K562 (cell line): ENCODE results near the gene DOP1B. TPM values are rescaled to one million over a fixed set of nuclear protein-coding genes. Genes with fewer than 3 reads are reported as not detected.

Experiments
- ATAC-seq: fragments of 200-7000 bp; cut with Tn5 transposase; 3 replicates; pipeline ENCODE4 v1.9.1; 2020; ENCODE audit warnings: moderate library complexity
- BruUV-seq: library from RNA; stranded (reverse); fragments of 400-500 nt; replicated peaks from 2 replicates; lab custom pipeline; 2021; lab: Mats Ljungman, UMichigan
- CTCF ChIA-PET: fragments of 300-600 bp; formaldehyde crosslinking; extraction: SDS; loops from one replicate; lab custom pipeline; 2021; ENCODE audit warnings: low intra/inter-chr PET ratio; lab: Yijun Ruan, JAX
- POLR2A ChIA-PET: fragments of 300-600, 350-650 bp; sonication (Branson Sonifier 250); formaldehyde crosslinking; extraction: SDS; loops from one replicate; lab custom pipeline; 2021; ENCODE audit warnings: antibody characterized with exemption, inconsistent platforms; lab: Yijun Ruan, JAX
- DNase-seq, 4 experiments: peaks; one replicate each; pipeline versions ENCODE4 v3.0.0 to v3.0.0-alpha.2; 2011 to 2018; ENCODE audit warnings: low spot score in 3 of 4, mixed read lengths in 3 of 4; ENCODE audit errors: extremely low read depth in 1 of 4
- FAIRE-seq: peaks from 2 replicates; lab custom pipeline; 2011; peaks lifted over from hg19 to GRCh38; lab: Jason Lieb, UNC
- H2AFZ ChIP-seq: 2 replicates; pipeline ENCODE4 v1.6.0; 2011; ENCODE audit warnings: low read depth, low read length, control low read depth, inconsistent platforms
- H3K27ac ChIP-seq: fragments of 200-600 bp; 3 replicates; pipeline ENCODE4 v1.8.0; 2011; ENCODE audit warnings: low read depth, mild to moderate bottlenecking, control low read depth, inconsistent platforms, low read length, moderate library complexity, mixed read lengths; ENCODE audit errors: extremely low read depth
- H3K27me3 ChIP-seq, 2 experiments: fragments of 300-600 bp in 1 of 2; 2 replicates in 1 of 2; 3 replicates in 1 of 2; pipeline versions ENCODE4 v1.6.0 to v1.8.0; 2011; ENCODE audit warnings: inconsistent platforms in 2 of 2, low read length in 2 of 2, mild to moderate bottlenecking in 1 of 2, mixed read lengths in 1 of 2, moderate library complexity in 1 of 2; ENCODE audit not compliant: control insufficient read depth in 2 of 2, insufficient read depth in 2 of 2
- H3K36me3 ChIP-seq: fragments of 300-600 bp; 3 replicates; pipeline ENCODE4 v1.8.0; 2011; ENCODE audit warnings: mild to moderate bottlenecking, low read length, inconsistent platforms; ENCODE audit not compliant: control insufficient read depth, insufficient read depth
- H3K4me1 ChIP-seq, 2 experiments: fragments of 200-600 bp in 1 of 2; replicated peaks in 1 of 2; 2 replicates in 1 of 2; 3 replicates in 1 of 2; pipeline versions ENCODE4 v1.5.1 to v1.8.0; 2011; ENCODE audit warnings: inconsistent platforms in 2 of 2, low read length in 2 of 2, mild to moderate bottlenecking in 1 of 2, mixed read lengths in 1 of 2, moderate library complexity in 1 of 2; ENCODE audit not compliant: control insufficient read depth in 2 of 2, insufficient read depth in 2 of 2
- H3K4me2 ChIP-seq: 2 replicates; pipeline ENCODE4 v1.6.1; 2011; ENCODE audit warnings: low read length, control low read depth, inconsistent platforms, mixed read lengths; ENCODE audit not compliant: insufficient read depth
- H3K4me3 ChIP-seq: fragments of 200-600 bp; sonication (generic), shearing (Covaris generic); 2 replicates; pipeline ENCODE4 v1.5.1; 2016; ENCODE audit warnings: control low read depth, inconsistent platforms
- H3K79me2 ChIP-seq: fragments of 200-600 bp; 3 replicates; pipeline ENCODE4 v1.8.0; 2011; ENCODE audit warnings: low read length, inconsistent platforms; ENCODE audit not compliant: control insufficient read depth, insufficient read depth
- H3K9ac ChIP-seq, 2 experiments: 2 replicates each; pipeline versions ENCODE4 v1.6.0 to v1.6.1; 2011; ENCODE audit warnings: low read depth in 2 of 2, low read length in 2 of 2, control low read depth in 1 of 2, inconsistent platforms in 1 of 2, mild to moderate bottlenecking in 1 of 2, mixed read lengths in 1 of 2; ENCODE audit not compliant: insufficient read depth in 1 of 2
- H3K9me1 ChIP-seq: one replicate; pipeline ENCODE4 v1.6.0; 2011; ENCODE audit warnings: inconsistent platforms, mild to moderate bottlenecking, low read length, moderate library complexity; ENCODE audit not compliant: control insufficient read depth, insufficient read depth
- H3K9me3 ChIP-seq: replicated peaks from 2 replicates; pipeline ENCODE4 v1.5.1; 2011; ENCODE audit warnings: low read depth, low read length, inconsistent platforms; ENCODE audit not compliant: control insufficient read depth, insufficient read depth
- H4K20me1 ChIP-seq: replicated peaks from 2 replicates; pipeline ENCODE4 v1.6.1; 2011; ENCODE audit warnings: low read length, inconsistent platforms, mixed read lengths; ENCODE audit not compliant: control insufficient read depth, insufficient read depth
- ATF3 ChIP-seq, 2 experiments: fragments of 450-650 bp in 1 of 2; sonication (generic) in 1 of 2; formaldehyde crosslinking in 1 of 2; IDR thresholded peaks in 1 of 2; conservative IDR thresholded peaks in 1 of 2; 2 replicates each; pipeline versions ENCODE4 v1.6.1 to v1.8.1; 2016 to 2023; ENCODE audit warnings: mild to moderate bottlenecking in 2 of 2, moderate library complexity in 2 of 2, inconsistent platforms in 1 of 2, missing genetic modification reagents in 1 of 2
- ATF7 ChIP-seq: fragments of 450-650 bp; IDR thresholded peaks from 2 replicates; pipeline ENCODE4 v1.7.1; 2014; ENCODE audit warnings: mild to moderate bottlenecking, moderate library complexity
- ELK3 ChIP-seq: fragments of 450-650 bp; formaldehyde crosslinking; IDR thresholded peaks from 2 replicates; pipeline ENCODE4 v1.4.0; 2020; ENCODE audit warnings: mild to moderate bottlenecking
- HDAC3 ChIP-seq: fragments of 450-650 bp; IDR thresholded peaks from 2 replicates; pipeline ENCODE4 v1.6.1; 2018; ENCODE audit warnings: borderline replicate concordance, mild to moderate bottlenecking, moderate library complexity; ENCODE audit not compliant: partially characterized antibody
- HMGXB4 ChIP-seq: sonication (generic); formaldehyde crosslinking; IDR thresholded peaks from 2 replicates; pipeline ENCODE4 v1.8.1; 2023; ENCODE audit warnings: mild to moderate bottlenecking, missing genetic modification reagents
- IRF9 ChIP-seq: fragments of 450-650 bp; IDR thresholded peaks from 2 replicates; pipeline ENCODE4 v1.6.1; 2016; ENCODE audit warnings: missing biosample characterization, missing genetic modification characterization
- KDM2B ChIP-seq: fragments of 250-450 bp; sonication (Bioruptor Pico); IDR thresholded peaks from 2 replicates; pipeline ENCODE4 v1.8.0; 2021; ENCODE audit warnings: mild to moderate bottlenecking, moderate library complexity
- PTRF ChIP-seq: fragments of 450-650 bp; IDR thresholded peaks from 2 replicates; pipeline ENCODE4 v1.6.1; 2016; ENCODE audit warnings: mild to moderate bottlenecking, missing genetic modification characterization, missing compliant biosample characterization
- THRAP3 ChIP-seq: fragments of 450-650 bp; IDR thresholded peaks from 2 replicates; pipeline ENCODE4 v1.6.1; 2016; ENCODE audit warnings: mild to moderate bottlenecking, inconsistent platforms, borderline replicate concordance
- ZNF398 ChIP-seq: fragments of 250-450 bp; sonication (Bioruptor Pico); IDR thresholded peaks from 2 replicates; pipeline ENCODE4 v1.8.0; 2021; ENCODE audit warnings: moderate library complexity, mild to moderate bottlenecking, inconsistent platforms
- ZNF408 ChIP-seq: fragments of 250-450 bp; sonication (Bioruptor Pico); IDR thresholded peaks from 2 replicates; pipeline ENCODE4 v1.4.0; 2020; ENCODE audit warnings: low read depth, mild to moderate bottlenecking, moderate library complexity
- ZNF436 ChIP-seq: fragments of 250-450, 450-650 bp; sonication (Bioruptor Pico); formaldehyde crosslinking; IDR thresholded peaks from 2 replicates; pipeline ENCODE4 v1.7.0; 2020; ENCODE audit warnings: mild to moderate bottlenecking
- WGBS: fragments of 100-300 bp; shearing (Covaris generic); methylation state at CpG from one replicate; pipeline ENCODE4 v1.1.6; 2016; ENCODE audit warnings: low coverage, mixed read lengths; ENCODE audit not compliant: insufficient coverage; ENCODE audit errors: missing lambda C conversion rate; 5-methylcytosine and 5-hydroxymethylcytosine counted together
- in situ Hi-C: fragments of 300-500 bp; cut with MboI; formaldehyde crosslinking; loops from 4 replicates; pipeline ENCODE4 v1.15.0; 2018; ENCODE audit warnings: inconsistent platforms, mixed read lengths
- intact Hi-C: fragments of 100-400 bp; cut with micrococcal nuclease; formaldehyde crosslinking; loops from 2 replicates; pipeline ENCODE4 v1.14.2; 2022
- polyA plus RNA-seq, 8 experiments: library from polyadenylated mRNA; depleted of rRNA in 4 of 8; stranded (reverse) in 5 of 8; unstranded in 3 of 8; fragments of >200 nt; fragmentation: Nextera tagmentation in 2 of 8; fragmentation: Illumina TruSeq in 1 of 8; extraction: Ambion mirVana in 2 of 8; extraction: Trizol in 1 of 8; gene quantifications; 2 replicates each; pipeline versions ENCODE4 v1.2.1 to v1.2.3, GENCODE V29; 2011 to 2014; ENCODE audit warnings: inconsistent platforms in 1 of 8, missing spikeins in 1 of 8
- total RNA-seq, 7 experiments: library from RNA; depleted of rRNA in 6 of 7; stranded (reverse); fragments of >200 nt in 6 of 7; fragmentation: Illumina TruSeq in 2 of 7; extraction: Trizol in 2 of 7; gene quantifications; 2 replicates each; pipeline versions ENCODE4 v1.2.1 to v1.2.3, GENCODE V29; 2011 to 2021; ENCODE audit warnings: low replicate concordance in 1 of 7

DOP1B gene
- total and polyA plus RNA-seq, 9 of the 15 experiments (the other 6 are each of a cell fraction or from before 2014, with no cell fraction given) = 0.04 to 2.2 (median 0.68) TPM

GRCh38 chr21:36127977-36128376 lies 28.6 kb upstream of the DOP1B start (continued):
- TF ChIP-seq ZNF398 (CRISPR knock-in tag) = no peak
- no peak for TF ChIP-seq ATF7

- DNase-seq (no peak), FAIRE-seq (no peak), ATAC-seq (no peak)
- in situ Hi-C loops (no loop called here), intact Hi-C loops (loop anchor here (5.0 kb wide), 1 partner anchor 258 kb away; the partner anchor contains the start of gene CHAF1B)
- Histone ChIP-seq H3K27ac (no peak overlapping the region), H3K9me3 (no peaks in the 10 kb centered on the region), H3K9ac (no peak overlapping the region), H3K4me1 (peaks cover 0 to 4% of the 10 kb centered on the region in 2 experiments; a peak in 1 of 5 replicates), H4K20me1 (0 out of 2 replicates have a peak, but pooled peaks cover 3% of the 10 kb centered on the region), H3K4me2 (no peak overlapping the region), H3K36me3 (no peaks in the 10 kb centered on the region), H3K9me1 (no peaks in the 10 kb centered on the region), H2AFZ (no peak overlapping the region), H3K27me3 (peaks cover 23 to 55% of the 10 kb centered on the region in 2 experiments), H3K79me2 (no peaks in the 10 kb centered on the region), H3K4me3 (no peak overlapping the region)
- WGBS = 6% methylated on average over 2 of the region's 2 CpGs
- POLR2A ChIA-PET = interaction anchor here (0.6 kb wide), 1 partner anchor 296 kb away, joined by 4 read pairs; no protein-coding TSS in a partner anchor
- CTCF ChIA-PET = no interaction called here
- BruUV-seq = no TSS peak
- TF ChIP-seq ATF3 (IDR thresholded peaks at IDR 0.05) = no peak
- TF ChIP-seq ATF3 (CRISPR knock-in tag; conservative IDR thresholded peaks at IDR 0.05) = no peak
- TF ChIP-seq KDM2B = no peak
- TF ChIP-seq ZNF408 (CRISPR knock-in tag) = no peak
- TF ChIP-seq PTRF (tag) = no peak
- TF ChIP-seq IRF9 = no peak
- TF ChIP-seq ELK3 (CRISPR knock-in tag) = no peak
- no peak for TF ChIP-seq HMGXB4
- TF ChIP-seq THRAP3 = no peak
- TF ChIP-seq ZNF436 (CRISPR knock-in tag) = no peak
- TF ChIP-seq HDAC3 = no peak
Measured at GRCh38 chr21:36129219-36129618, 27.4 kb upstream of the DOP1B start.
